ENCODE results near the gene MFRP. TPM values are rescaled to one million over a fixed set of nuclear protein-coding genes. Genes with fewer than 3 reads are reported as not detected.

MFRP gene
- total and polyA plus RNA-seq, 9 of the 15 experiments (the other 6 are each of a cell fraction or from before 2014, with no cell fraction given) = not detected

GRCh38 chr11:119316729-119317591 is 29.5 kb downstream of the MFRP start, which contains the start of gene MCAM (continued):
- TF ChIP-seq CHD7 (IDR thresholded peaks at IDR 0.05; ENCODE audit: low read depth, low read length) (no peak), ZNF75A (CRISPR knock-in tag; IDR thresholded peaks at IDR 0.05) (no peak), RAD21 (CRISPR knock-in tag; conservative IDR thresholded peaks at IDR 0.05 in 1 of 2, IDR thresholded peaks at IDR 0.05 in 1 of 2) (no peak), SNIP1 (IDR thresholded peaks at IDR 0.05; ENCODE audit: low read depth) (no peak), ZNF232 (CRISPR knock-in tag; IDR thresholded peaks at IDR 0.05) (no peak), PHF20 (IDR thresholded peaks at IDR 0.05; ENCODE audit: partially characterized antibody) (no peak), HNRNPK (IDR thresholded peaks at IDR 0.05; ENCODE audit: low read depth, low read length, poor library complexity, severe bottlenecking) (no peak)

Data from K562 (cell line).